NCI-H226 (cell line): ENCODE results near the gene SLC25A6.
"Not testable (repeated sequence)": the region's sequence is repeated elsewhere in the genome, so short reads cannot be mapped to it uniquely, and the experiment has no call there.

Experiments used
- DNase-seq: peaks from one replicate; pipeline ENCODE4 v3.0.0-alpha.2; 2015

SLC25A6 gene

GRCh38 chrX:1351981-1352714 is 39.8 kb downstream of the SLC25A6 start:
- no peak for DNase-seq

- not testable (repeated sequence) for DNase-seq
Observed at GRCh38 chrX:1349606-1350005, 42.3 kb downstream of the SLC25A6 start.

DNA sequence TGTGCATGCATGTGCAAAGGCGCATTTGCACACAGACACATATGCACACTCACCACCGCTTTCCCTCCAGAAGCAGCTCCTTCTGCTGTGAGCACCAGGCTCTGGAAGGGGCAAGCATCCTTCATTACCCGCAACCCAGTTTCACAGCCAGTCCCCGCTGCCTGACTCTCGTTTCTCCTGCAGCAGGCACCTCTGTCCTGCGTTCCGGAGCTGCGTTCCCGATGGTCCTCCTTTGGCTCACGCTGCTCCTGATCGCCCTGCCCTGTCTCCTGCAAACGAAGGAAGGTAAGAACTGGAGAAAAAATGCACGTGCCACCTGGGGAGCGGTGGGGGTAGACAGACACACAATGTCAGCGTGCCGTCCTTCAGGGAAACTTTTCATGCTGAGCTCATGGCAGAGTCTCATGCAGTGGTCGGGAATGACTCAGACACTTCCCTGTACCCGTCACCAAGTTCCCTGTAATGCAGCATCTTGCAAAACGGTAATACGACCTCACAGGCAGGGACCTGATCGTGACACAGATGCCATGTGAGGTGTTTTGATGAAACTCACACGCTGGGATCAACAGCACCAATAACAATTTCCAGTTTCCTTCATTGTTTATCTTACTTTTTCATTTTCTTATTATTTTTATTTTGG is 50.2 kb downstream of the SLC25A6 start:
- no peak for DNase-seq

GRCh38 chrX:1336948-1337779 is 54.7 kb downstream of the SLC25A6 start:
- no peak for DNase-seq

DNA sequence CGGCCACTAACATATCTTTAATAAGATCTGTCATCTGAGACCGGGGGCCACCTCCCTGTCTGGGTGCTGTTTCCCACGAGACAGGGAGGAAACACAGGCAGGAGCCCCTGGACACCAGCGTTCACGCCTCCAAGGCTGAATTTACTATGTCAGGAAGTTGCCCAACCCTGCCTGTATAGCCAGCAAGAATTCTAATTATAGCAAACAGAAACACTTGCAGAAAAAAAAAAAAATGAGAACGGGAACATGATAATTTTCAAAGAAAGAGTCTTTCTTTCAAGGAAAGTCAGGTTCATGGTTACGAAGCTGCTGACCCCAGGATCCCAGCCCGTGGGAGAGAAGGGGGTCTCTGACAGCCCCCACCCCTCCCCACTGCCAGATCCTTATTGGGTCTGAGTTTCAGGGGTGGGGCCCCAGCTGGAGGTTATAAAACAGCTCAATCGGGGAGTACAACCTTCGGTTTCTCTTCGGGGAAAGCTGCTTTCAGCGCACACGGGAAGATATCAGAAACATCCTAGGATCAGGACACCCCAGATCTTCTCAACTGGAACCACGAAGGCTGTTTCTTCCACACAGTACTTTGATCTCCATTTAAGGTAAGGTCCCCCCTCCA is 55.5 kb downstream of the SLC25A6 start, which contains the start of gene IL3RA:
TSS of gene IL3RA (plus strand) at position 455 of the 613 bp plus-strand sequence. CDS start 4,981 bp downstream, outside the sequence.
- no peak for DNase-seq
